ENCODE data around the gene EDRF1. TPM values are rescaled to one million over a fixed set of nuclear protein-coding genes. Genes with fewer than 3 reads are reported as not detected.

The EDRF1 gene
- total and polyA plus RNA-seq, 10 of the 15 experiments (the other 5 are each of a cell fraction or from before 2014, with no cell fraction given) = 16.8 to 99.7 (median 42.9) TPM

DNA sequence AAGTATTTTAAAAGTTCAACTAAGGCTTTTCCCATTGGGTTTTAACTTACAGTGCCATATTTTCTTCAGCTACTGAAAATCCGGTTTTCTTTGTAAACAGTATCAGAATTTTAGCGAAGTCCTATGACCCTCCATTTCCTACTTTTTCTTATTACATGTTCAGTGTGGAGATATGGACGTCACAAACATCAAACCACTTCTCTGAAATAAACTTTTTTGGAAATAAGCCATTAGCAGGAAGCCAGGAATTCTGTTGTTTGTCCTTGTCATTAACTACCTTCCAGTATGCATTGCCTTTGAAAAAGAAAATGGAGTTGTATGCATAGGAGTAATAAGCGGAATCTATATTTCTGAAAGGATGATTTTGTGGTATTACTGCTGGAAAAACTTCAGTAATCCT is 47.0 kb downstream of the EDRF1 start (continued):
- TF ChIP-seq, protein P1, sequence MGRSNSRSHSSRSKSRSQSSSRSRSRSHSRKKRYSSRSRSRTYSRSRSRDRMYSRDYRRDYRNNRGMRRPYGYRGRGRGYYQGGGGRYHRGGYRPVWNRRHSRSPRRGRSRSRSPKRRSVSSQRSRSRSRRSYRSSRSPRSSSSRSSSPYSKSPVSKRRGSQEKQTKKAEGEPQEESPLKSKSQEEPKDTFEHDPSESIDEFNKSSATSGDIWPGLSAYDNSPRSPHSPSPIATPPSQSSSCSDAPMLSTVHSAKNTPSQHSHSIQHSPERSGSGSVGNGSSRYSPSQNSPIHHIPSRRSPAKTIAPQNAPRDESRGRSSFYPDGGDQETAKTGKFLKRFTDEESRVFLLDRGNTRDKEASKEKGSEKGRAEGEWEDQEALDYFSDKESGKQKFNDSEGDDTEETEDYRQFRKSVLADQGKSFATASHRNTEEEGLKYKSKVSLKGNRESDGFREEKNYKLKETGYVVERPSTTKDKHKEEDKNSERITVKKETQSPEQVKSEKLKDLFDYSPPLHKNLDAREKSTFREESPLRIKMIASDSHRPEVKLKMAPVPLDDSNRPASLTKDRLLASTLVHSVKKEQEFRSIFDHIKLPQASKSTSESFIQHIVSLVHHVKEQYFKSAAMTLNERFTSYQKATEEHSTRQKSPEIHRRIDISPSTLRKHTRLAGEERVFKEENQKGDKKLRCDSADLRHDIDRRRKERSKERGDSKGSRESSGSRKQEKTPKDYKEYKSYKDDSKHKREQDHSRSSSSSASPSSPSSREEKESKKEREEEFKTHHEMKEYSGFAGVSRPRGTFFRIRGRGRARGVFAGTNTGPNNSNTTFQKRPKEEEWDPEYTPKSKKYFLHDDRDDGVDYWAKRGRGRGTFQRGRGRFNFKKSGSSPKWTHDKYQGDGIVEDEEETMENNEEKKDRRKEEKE (IDR thresholded peaks at IDR 0.05) = no peak
- TF ChIP-seq HDAC2 (IDR thresholded peaks at IDR 0.05) = no peak

DNA sequence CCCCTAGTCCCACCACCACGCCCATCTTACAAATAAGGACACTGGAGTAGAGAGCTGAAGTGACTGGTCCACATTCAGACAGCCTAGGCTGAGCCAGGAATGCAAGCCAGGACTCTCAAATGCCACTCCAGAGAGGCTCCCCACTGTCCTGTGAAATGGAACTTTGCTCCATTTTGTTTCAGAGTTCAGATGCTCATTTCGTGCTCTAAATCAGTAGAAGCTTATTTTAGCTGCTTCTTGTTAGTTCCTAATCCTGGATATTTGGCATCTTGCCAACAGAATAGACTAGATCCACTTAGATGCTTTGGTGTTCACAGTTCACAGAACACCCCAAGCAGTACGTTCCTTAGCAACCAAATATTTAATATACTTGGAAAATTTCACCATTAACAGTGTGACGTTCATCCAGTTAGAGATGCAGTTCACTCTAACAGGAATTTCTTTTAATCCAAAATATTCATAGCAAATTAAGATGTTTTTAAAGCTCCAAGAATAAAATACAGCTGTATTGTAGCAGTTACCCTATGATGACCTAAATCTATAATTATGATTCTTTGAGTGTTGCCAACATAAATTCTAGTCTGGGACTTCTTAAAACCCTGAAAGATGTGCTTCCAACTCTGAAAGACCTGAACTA is 48.8 kb downstream of the EDRF1 start:
- no TSS peak for BruUV-seq (replicated peaks)
- RAD21 ChIA-PET (ENCODE audit: unreplicated experiment) = no interaction called here
- TF ChIP-seq GATAD2B (conservative IDR thresholded peaks at IDR 0.05; ENCODE audit: low read depth) (no peak), ZNF24 (IDR thresholded peaks at IDR 0.05) (no peak), YBX1 (IDR thresholded peaks at IDR 0.05) (no peak), ATF7 (IDR thresholded peaks at IDR 0.05; ENCODE audit: low read depth) (no peak), WRNIP1 (IDR thresholded peaks at IDR 0.05; ENCODE audit: borderline replicate concordance, low read depth, low read length) (no peak), CREB1 (IDR thresholded peaks at IDR 0.05; ENCODE audit: low read depth) (no peak), NFXL1 (IDR thresholded peaks at IDR 0.05; ENCODE audit: borderline replicate concordance) (no peak), TCF7 (IDR thresholded peaks at IDR 0.05; ENCODE audit: borderline replicate concordance) (no peak)
- TF ChIP-seq, protein P2, sequence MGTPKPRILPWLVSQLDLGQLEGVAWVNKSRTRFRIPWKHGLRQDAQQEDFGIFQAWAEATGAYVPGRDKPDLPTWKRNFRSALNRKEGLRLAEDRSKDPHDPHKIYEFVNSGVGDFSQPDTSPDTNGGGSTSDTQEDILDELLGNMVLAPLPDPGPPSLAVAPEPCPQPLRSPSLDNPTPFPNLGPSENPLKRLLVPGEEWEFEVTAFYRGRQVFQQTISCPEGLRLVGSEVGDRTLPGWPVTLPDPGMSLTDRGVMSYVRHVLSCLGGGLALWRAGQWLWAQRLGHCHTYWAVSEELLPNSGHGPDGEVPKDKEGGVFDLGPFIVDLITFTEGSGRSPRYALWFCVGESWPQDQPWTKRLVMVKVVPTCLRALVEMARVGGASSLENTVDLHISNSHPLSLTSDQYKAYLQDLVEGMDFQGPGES (IDR thresholded peaks at IDR 0.05) = no peak
- TF ChIP-seq, protein P3, sequence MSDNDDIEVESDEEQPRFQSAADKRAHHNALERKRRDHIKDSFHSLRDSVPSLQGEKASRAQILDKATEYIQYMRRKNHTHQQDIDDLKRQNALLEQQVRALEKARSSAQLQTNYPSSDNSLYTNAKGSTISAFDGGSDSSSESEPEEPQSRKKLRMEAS (IDR thresholded peaks at IDR 0.05; ENCODE audit: low read depth, low read length) = no peak
- TF ChIP-seq, protein P4, sequence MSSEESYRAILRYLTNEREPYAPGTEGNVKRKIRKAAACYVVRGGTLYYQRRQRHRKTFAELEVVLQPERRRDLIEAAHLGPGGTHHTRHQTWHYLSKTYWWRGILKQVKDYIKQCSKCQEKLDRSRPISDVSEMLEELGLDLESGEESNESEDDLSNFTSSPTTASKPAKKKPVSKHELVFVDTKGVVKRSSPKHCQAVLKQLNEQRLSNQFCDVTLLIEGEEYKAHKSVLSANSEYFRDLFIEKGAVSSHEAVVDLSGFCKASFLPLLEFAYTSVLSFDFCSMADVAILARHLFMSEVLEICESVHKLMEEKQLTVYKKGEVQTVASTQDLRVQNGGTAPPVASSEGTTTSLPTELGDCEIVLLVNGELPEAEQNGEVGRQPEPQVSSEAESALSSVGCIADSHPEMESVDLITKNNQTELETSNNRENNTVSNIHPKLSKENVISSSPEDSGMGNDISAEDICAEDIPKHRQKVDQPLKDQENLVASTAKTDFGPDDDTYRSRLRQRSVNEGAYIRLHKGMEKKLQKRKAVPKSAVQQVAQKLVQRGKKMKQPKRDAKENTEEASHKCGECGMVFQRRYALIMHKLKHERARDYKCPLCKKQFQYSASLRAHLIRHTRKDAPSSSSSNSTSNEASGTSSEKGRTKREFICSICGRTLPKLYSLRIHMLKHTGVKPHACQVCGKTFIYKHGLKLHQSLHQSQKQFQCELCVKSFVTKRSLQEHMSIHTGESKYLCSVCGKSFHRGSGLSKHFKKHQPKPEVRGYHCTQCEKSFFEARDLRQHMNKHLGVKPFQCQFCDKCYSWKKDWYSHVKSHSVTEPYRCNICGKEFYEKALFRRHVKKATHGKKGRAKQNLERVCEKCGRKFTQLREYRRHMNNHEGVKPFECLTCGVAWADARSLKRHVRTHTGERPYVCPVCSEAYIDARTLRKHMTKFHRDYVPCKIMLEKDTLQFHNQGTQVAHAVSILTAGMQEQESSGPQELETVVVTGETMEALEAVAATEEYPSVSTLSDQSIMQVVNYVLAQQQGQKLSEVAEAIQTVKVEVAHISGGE (CRISPR knock-in tag; IDR thresholded peaks at IDR 0.05) = no peak

More for the DNA sequence above, 48.8 kb downstream of the EDRF1 start:
- ATAC-seq (no peak), FAIRE-seq (no peak), DNase-seq (ENCODE audit: low read depth, low spot score) (no peak)
- Histone ChIP-seq H3K4me1 (ENCODE audit: control insufficient read depth, insufficient read depth, low read length) (no peaks in the 10 kb centered on the region), H3K9me3 (replicated peaks; ENCODE audit: control insufficient read depth, insufficient read depth, low read length) (no peaks in the 10 kb centered on the region), H3K36me3 (ENCODE audit: control insufficient read depth in 2 of 2, insufficient read depth in 2 of 2, low read length in 1 of 2) (peaks cover 2 to 18% of the 10 kb centered on the region in 2 experiments), H3K79me2 (ENCODE audit: control insufficient read depth, insufficient read depth, low read length) (no peaks in the 10 kb centered on the region), H3K27me3 (replicated peaks in 1 of 2; ENCODE audit: control insufficient read depth in 2 of 2, insufficient read depth in 2 of 2, low read length in 1 of 2) (no peaks in the 10 kb centered on the region), H3K27ac (ENCODE audit: control insufficient read depth, insufficient read depth) (no peak overlapping the region), H3K4me3 (no peak overlapping the region), H4K20me1 (ENCODE audit: control insufficient read depth, insufficient read depth) (no peaks in the 10 kb centered on the region), H3K9ac (ENCODE audit: control insufficient read depth, insufficient read depth, low read length) (no peak overlapping the region), H2AFZ (ENCODE audit: control insufficient read depth, low read depth, low read length) (no peak overlapping the region), H3K4me2 (ENCODE audit: control insufficient read depth, insufficient read depth) (no peak overlapping the region)
- intact Hi-C loops (cut with micrococcal nuclease; ENCODE audit: unreplicated experiment) = no loop called here
- in situ Hi-C loops (cut with MboI) = no loop called here
- ChIA-PET POLR2A (no interaction called here), CTCF (interaction anchor here (1.0 kb wide), 1 partner anchor 13 kb away, joined by 3 read pairs; no protein-coding TSS in a partner anchor), SMC1A (ENCODE audit: uncharacterized antibody, unreplicated experiment) (interaction anchor here (0.8 to 1.0 kb wide), 2 partner anchors 10 to 114 kb away, joined by 3 read pairs; no protein-coding TSS in a partner anchor)
- WGBS (ENCODE audit: insufficient coverage, insufficient replicate concordance, low lambda C conversion rate, missing lambda C conversion rate) = 96% methylated on average over 4 of the region's 4 CpGs

Measured in GM12878 (cell line).